OCI-LY1 (cell line): Measurements from ENCODE around the gene DIAPH3.

ENCODE experiments used
- CTCF ChIP-seq: fragments of 200-600 bp; sonication (generic), shearing (Covaris generic); IDR thresholded peaks from 2 replicates; pipeline ENCODE4 v1.5.1; 2017; ENCODE audit warnings: mild to moderate bottlenecking, antibody characterized with exemption, low read length, moderate library complexity, mixed read lengths
- EZH2 ChIP-seq: fragments of 200-600 bp; sonication (generic), shearing (Covaris generic); IDR thresholded peaks from 2 replicates; pipeline ENCODE4 v1.8.0; 2017; ENCODE audit warnings: borderline replicate concordance, mixed run types, mild to moderate bottlenecking, antibody characterized with exemption, low read length, moderate library complexity, mixed read lengths

GRCh38 chr13:60095300-60095699 lies 68.4 kb downstream of the DIAPH3 start:
- TF ChIP-seq CTCF: no peak
- TF ChIP-seq EZH2: no peak
